ENCODE data around the gene TEX36. TPM values are rescaled to one million over a fixed set of nuclear protein-coding genes. Genes with fewer than 3 reads are reported as not detected.
A peak's percentile ranks its signal among the peaks of the same experiment; 100 is the strongest.

Gene TEX36
- total RNA-seq, 3 donors from 2014 or later (not counting 1 experiment from before 2014, with no cell fraction given) = not detected

- Mint-ChIP-seq H3K36me3 (no peaks in the 10 kb centered on the region), H3K27ac (no peak overlapping the region), H3K9me3 (no peaks in the 10 kb centered on the region), H3K27me3 (ENCODE audit: low read depth in 2 of 2) (peaks cover 12 to 27% of the 10 kb centered on the region in 2 donors), H3K4me1 (peaks cover 0 to 7% of the 10 kb centered on the region in 2 donors), H3K4me3 (no peak overlapping the region)
- Histone ChIP-seq H3K27ac (ENCODE audit: low read length) (no peak overlapping the region), H3K4me1 (ENCODE audit: control insufficient read depth, insufficient read depth, low read length) (no peaks in the 10 kb centered on the region), H3K27me3 (ENCODE audit: control insufficient read depth, insufficient read depth, low read length) (peaks cover 2% of the 10 kb centered on the region), H3K9me3 (ENCODE audit: control insufficient read depth, insufficient read depth, low read length) (no peaks in the 10 kb centered on the region), H3K36me3 (ENCODE audit: control insufficient read depth, insufficient read depth, low read length) (no peaks in the 10 kb centered on the region), H3K4me3 (ENCODE audit: low read length) (no peak overlapping the region)
- no peak for TF ChIP-seq CTCF (IDR thresholded peaks at IDR 0.05)
- intact Hi-C loops (cut with micrococcal nuclease) = no loop called here
- no peak for DNase-seq
- no peak for ATAC-seq
- WGBS (ENCODE audit: insufficient coverage) = 71% methylated on average over 5 of the region's 5 CpGs
These were observed 51.2 kb downstream of the TEX36 start for GRCh38 chr10:125631806-125632205.

GRCh38 chr10:125629758-125630376, 53.1 kb downstream of the TEX36 start:
- H3K4me1 ChIP-seq (ENCODE audit: control insufficient read depth, insufficient read depth, low read length) = no peaks in the 10 kb centered on the region
- no peak overlapping the region for H3K4me3 ChIP-seq (ENCODE audit: low read length)
- no peak overlapping the region for H3K4me3 Mint-ChIP-seq
- DNase-seq (peak in 1 of 2 donors; percentile 7), ATAC-seq (peak in 1 of 3 donors; percentile 39)
- no peak overlapping the region for H3K27ac ChIP-seq (ENCODE audit: low read length)
- intact Hi-C loops (cut with micrococcal nuclease) = no loop called here
- no peaks in the 10 kb centered on the region for H3K9me3 Mint-ChIP-seq
- H3K36me3 Mint-ChIP-seq = no peaks in the 10 kb centered on the region
- no peaks in the 10 kb centered on the region for H3K36me3 ChIP-seq (ENCODE audit: control insufficient read depth, insufficient read depth, low read length)
- peaks cover 20 to 42% of the 10 kb centered on the region in 2 donors for H3K27me3 Mint-ChIP-seq (ENCODE audit: low read depth in 2 of 2)
- H3K9me3 ChIP-seq (ENCODE audit: control insufficient read depth, insufficient read depth, low read length) = no peaks in the 10 kb centered on the region
- H3K4me1 Mint-ChIP-seq = peaks cover 0 to 7% of the 10 kb centered on the region in 2 donors
- 89% methylated on average over 3 of the region's 3 CpGs for WGBS (ENCODE audit: insufficient coverage)
- H3K27me3 ChIP-seq (ENCODE audit: control insufficient read depth, insufficient read depth, low read length) = peaks cover 1% of the 10 kb centered on the region
- TF ChIP-seq CTCF (IDR thresholded peaks at IDR 0.05) = peak; percentile 13
- H3K27ac Mint-ChIP-seq = no peak overlapping the region

GRCh38 chr10:125628104-125629049, 54.6 kb downstream of the TEX36 start:
- Mint-ChIP-seq H3K27ac (no peak overlapping the region), H3K36me3 (no peaks in the 10 kb centered on the region), H3K9me3 (no peaks in the 10 kb centered on the region), H3K4me3 (no peak overlapping the region), H3K27me3 (ENCODE audit: low read depth in 2 of 2) (peaks cover 17 to 46% of the 10 kb centered on the region in 2 donors), H3K4me1 (peaks cover 0 to 7% of the 10 kb centered on the region in 2 donors)
- H3K4me3 ChIP-seq (ENCODE audit: low read length) = no peak overlapping the region
- no peaks in the 10 kb centered on the region for H3K27me3 ChIP-seq (ENCODE audit: control insufficient read depth, insufficient read depth, low read length)
- ATAC-seq (no peak), DNase-seq (no peak)
- no peaks in the 10 kb centered on the region for H3K4me1 ChIP-seq (ENCODE audit: control insufficient read depth, insufficient read depth, low read length)
- no peak overlapping the region for H3K27ac ChIP-seq (ENCODE audit: low read length)
- TF ChIP-seq CTCF (IDR thresholded peaks at IDR 0.05) = no peak
- H3K9me3 ChIP-seq (ENCODE audit: control insufficient read depth, insufficient read depth, low read length) = no peaks in the 10 kb centered on the region
- no peaks in the 10 kb centered on the region for H3K36me3 ChIP-seq (ENCODE audit: control insufficient read depth, insufficient read depth, low read length)
- intact Hi-C loops (cut with micrococcal nuclease) = no loop called here
- WGBS (ENCODE audit: insufficient coverage) = 67% methylated on average over 8 of the region's 11 CpGs
